KMS-11 (cell line): Measurements from ENCODE around the gene RAD51B.
A peak's percentile ranks its signal among the peaks of the same experiment; 100 is the strongest.

ENCODE experiments used
- H2AFZ ChIP-seq: fragments of 200-600 bp; sonication (generic); 2 replicates; pipeline ENCODE4 v1.6.1; 2016; ENCODE audit warnings: antibody characterized with exemption, mixed run types, low read depth
- H3K27ac ChIP-seq: fragments of 200-600 bp; sonication (generic); 2 replicates; pipeline ENCODE4 v1.6.1; 2016; ENCODE audit warnings: mild to moderate bottlenecking, mixed run types
- H3K27me3 ChIP-seq: fragments of 200-600 bp; sonication (generic); 2 replicates; pipeline ENCODE4 v1.6.1; 2017; ENCODE audit warnings: mild to moderate bottlenecking, low read depth, mixed run types, moderate library complexity; ENCODE audit not compliant: insufficient read depth
- H3K36me3 ChIP-seq: fragments of 200-600 bp; sonication (generic); 2 replicates; pipeline ENCODE4 v1.6.1; 2017; ENCODE audit warnings: mild to moderate bottlenecking, mixed run types; ENCODE audit not compliant: insufficient read depth
- H3K4me1 ChIP-seq: fragments of 200-600 bp; sonication (generic); 2 replicates; pipeline ENCODE4 v1.6.1; 2016; ENCODE audit warnings: mild to moderate bottlenecking, low read depth, mixed run types; ENCODE audit not compliant: poor library complexity, severe bottlenecking
- H3K4me2 ChIP-seq: fragments of 200-600 bp; sonication (generic); 2 replicates; pipeline ENCODE4 v1.7.0; 2016; ENCODE audit warnings: mild to moderate bottlenecking, mixed run types
- H3K4me3 ChIP-seq: fragments of 200-600 bp; sonication (generic); IDR thresholded peaks from 2 replicates; pipeline ENCODE4 v1.6.1; 2017; ENCODE audit warnings: low read depth, low read length, mixed read lengths; ENCODE audit not compliant: insufficient read depth
- H3K79me2 ChIP-seq: fragments of 200-600 bp; sonication (generic); 2 replicates; pipeline ENCODE4 v1.6.1; 2016; ENCODE audit warnings: low read depth, mixed run types; ENCODE audit not compliant: insufficient read depth
- H3K9ac ChIP-seq: fragments of 200-600 bp; sonication (generic); 2 replicates; pipeline ENCODE4 v1.6.1; 2016; ENCODE audit warnings: mild to moderate bottlenecking, mixed run types
- H4K20me1 ChIP-seq: fragments of 200-600 bp; sonication (generic); 2 replicates; pipeline ENCODE4 v1.6.1; 2016; ENCODE audit warnings: mild to moderate bottlenecking, mixed run types; ENCODE audit not compliant: insufficient read depth
- CTCF ChIP-seq: fragments of 200-600 bp; sonication (generic); conservative IDR thresholded peaks from 2 replicates; pipeline ENCODE4 v1.6.1; 2017; ENCODE audit warnings: low read depth, mild to moderate bottlenecking, antibody characterized with exemption, low read length, moderate library complexity, mixed read lengths

The RAD51B gene

DNA sequence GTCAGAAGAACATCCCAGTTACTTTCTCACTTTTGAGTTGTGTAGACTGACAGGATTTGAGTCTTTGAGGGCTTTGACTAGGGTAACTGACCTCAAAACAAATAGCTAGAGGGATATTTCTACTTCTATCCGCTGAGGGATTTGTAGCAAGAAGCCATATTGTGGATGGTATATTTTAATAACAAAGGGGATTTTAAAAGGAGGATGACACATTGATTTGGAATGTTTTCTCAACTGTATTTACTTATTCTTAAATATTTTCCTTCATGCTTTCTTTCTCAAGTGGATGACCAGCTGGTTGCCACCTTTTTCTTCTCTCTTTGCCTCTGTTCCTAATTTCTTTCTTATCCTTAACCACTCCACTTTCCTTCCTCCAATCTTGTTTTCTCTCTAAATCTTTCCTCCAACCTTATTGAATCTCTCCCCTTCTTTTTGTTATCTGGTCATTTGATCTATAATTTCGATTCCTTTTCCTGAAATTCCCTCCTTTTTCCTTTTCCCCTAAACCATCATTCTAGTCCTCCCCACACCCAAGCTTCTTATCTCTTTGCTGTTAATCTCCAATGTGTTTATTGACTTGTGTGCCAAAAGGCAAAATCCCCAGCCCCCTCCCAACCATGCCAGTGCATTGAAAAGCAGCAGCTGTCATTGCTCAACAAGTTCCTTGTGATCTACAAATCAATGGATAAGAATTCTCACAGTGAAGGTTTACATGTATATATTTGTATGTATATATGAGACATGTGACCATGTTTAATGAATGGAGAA is 411.6 kb downstream of the RAD51B start:
- Histone ChIP-seq H3K4me3 (no peak overlapping the region), H3K9ac (peak overlapping the region; percentile 65), H3K4me1 (peaks cover 71% of the 10 kb centered on the region), H3K27me3 (no peaks in the 10 kb centered on the region), H3K79me2 (no peaks in the 10 kb centered on the region), H3K4me2 (peak overlapping the region; percentile 46), H4K20me1 (no peaks in the 10 kb centered on the region), H3K27ac (peak overlapping the region; percentile 99), H3K36me3 (no peaks in the 10 kb centered on the region), H2AFZ (no peak overlapping the region; the same call in 1 of the 2 replicates)
- no peak for TF ChIP-seq CTCF

- Histone ChIP-seq H3K36me3 (no peaks in the 10 kb centered on the region), H2AFZ (peak overlapping the region; percentile 28; the same call in 1 of the 2 replicates), H3K4me3 (no peak overlapping the region), H3K4me2 (peak overlapping the region; percentile 46), H3K4me1 (peaks cover 70% of the 10 kb centered on the region), H3K9ac (peak overlapping the region; percentile 65), H3K79me2 (no peaks in the 10 kb centered on the region), H4K20me1 (no peaks in the 10 kb centered on the region), H3K27ac (peak overlapping the region; percentile 99), H3K27me3 (no peaks in the 10 kb centered on the region)
- TF ChIP-seq CTCF, result no peak
Observed at GRCh38 chr14:68231898-68232297, 412.3 kb downstream of the RAD51B start.

DNA sequence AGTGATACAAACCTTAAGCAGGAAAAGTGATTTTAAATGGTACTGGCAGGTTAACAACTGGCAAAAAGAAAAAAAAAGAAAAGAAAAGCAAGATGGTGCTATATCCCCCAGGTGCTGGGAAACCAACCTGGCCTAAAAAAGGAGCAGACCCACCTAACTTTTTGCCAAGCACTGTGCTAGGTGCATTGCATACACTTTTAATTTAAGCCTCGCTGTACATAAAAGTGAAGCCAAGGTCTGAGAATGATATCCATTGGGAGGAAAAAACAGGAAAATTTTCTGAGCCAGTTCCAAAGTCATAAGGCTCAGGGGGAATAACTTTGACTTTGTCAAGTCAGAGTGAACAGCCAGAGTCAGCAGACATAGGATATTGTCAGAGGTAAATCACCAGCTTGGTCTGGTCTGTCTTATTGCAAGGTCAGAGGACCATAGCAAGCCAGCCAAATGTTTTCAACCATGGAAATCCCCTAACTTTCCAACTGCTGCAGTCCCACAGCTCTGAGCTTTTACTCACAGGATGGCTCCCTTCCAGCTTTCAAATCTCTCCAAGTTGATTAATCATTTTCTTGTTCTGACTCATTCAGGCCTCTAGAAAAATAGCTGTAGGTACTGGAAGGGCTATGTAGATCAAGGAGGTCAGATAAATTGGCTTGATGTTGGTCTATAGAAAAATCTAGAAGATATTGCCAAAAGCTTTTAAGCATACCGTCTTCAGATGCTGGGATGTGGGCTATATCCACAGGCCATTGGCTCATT is 412.9 kb downstream of the RAD51B start:
- Histone ChIP-seq H3K27me3 (no peaks in the 10 kb centered on the region), H4K20me1 (no peaks in the 10 kb centered on the region), H3K4me1 (peaks cover 76% of the 10 kb centered on the region), H3K36me3 (no peaks in the 10 kb centered on the region), H3K27ac (peak overlapping the region; percentile 99), H3K4me2 (peak overlapping the region; percentile 46), H3K9ac (peak overlapping the region; percentile 65; the same call in 1 of the 2 replicates), H2AFZ (peak overlapping the region; percentile 28; the same call in 1 of the 2 replicates), H3K79me2 (no peaks in the 10 kb centered on the region), H3K4me3 (no peak overlapping the region)
- no peak for TF ChIP-seq CTCF

DNA sequence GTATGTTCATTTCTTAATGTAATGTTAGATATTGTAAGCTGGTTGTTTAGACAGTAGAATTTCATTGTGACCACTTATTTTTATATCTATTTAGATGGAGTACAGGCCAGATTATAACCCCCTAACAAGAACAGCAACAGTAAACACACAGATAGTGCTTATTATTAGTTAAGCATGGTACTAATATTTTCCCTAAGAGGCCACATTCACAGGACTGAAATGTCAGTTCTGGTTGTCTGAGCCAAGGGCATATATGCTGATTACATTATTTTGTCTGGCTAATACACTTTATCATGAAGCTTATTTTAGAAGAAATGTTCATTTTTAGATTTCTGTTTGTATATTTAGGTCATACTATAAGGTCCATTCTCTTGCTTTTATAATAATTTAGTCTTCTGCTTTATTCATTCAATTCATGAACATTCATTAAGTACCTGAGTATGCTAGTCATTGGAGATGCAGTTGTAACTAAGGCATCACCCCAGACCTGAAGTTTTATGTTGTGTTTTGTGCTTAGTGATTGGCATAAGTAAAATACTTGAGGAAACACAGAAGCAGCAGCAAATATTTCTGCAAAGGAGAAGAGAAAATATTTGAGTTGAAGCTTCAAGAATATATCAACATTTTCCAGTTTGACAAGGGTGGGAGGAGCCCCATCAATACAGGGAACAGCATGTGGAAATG is 413.7 kb downstream of the RAD51B start:
- H3K9ac ChIP-seq, result peak overlapping the region; percentile 28; the same call in 1 of the 2 replicates
- no peaks in the 10 kb centered on the region for H3K27me3 ChIP-seq
- no peak for TF ChIP-seq CTCF
- no peaks in the 10 kb centered on the region for H3K36me3 ChIP-seq
- H3K4me3 ChIP-seq, result no peak overlapping the region
- H3K79me2 ChIP-seq, result no peaks in the 10 kb centered on the region
- H3K4me1 ChIP-seq, result peaks cover 76% of the 10 kb centered on the region
- peak overlapping the region; percentile 99 for H3K27ac ChIP-seq
- H4K20me1 ChIP-seq, result no peaks in the 10 kb centered on the region
- H2AFZ ChIP-seq, result 0 out of 2 replicates have a peak overlapping the region, but pooled peaks have one; percentile 21
- peak overlapping the region; percentile 46 for H3K4me2 ChIP-seq
